CD4-positive, alpha-beta memory T cell (primary cell): ENCODE data around the gene PLCG2. TPM values are rescaled to one million over a fixed set of nuclear protein-coding genes. Genes with fewer than 3 reads are reported as not detected.

Experiments used
- CTCF ChIA-PET: fragments of 350-600 bp; sonication (Branson Sonifier 250); formaldehyde crosslinking; loops from one replicate; lab custom pipeline; 2021; ENCODE audit warnings: inconsistent platforms; ENCODE audit not compliant: partially characterized antibody; lab: Charles Lee
- POLR2A ChIA-PET: fragments of 350-600 bp; sonication (Branson Sonifier 250); formaldehyde crosslinking; loops from one replicate; lab custom pipeline; 2021; ENCODE audit not compliant: partially characterized antibody; lab: Charles Lee
- DNase-seq, 5 donors: peaks; one replicate each; pipeline versions ENCODE4 v3.0.0 to v3.0.0-alpha.2; 2020 to 2022; ENCODE audit warnings: mixed read lengths in 1 of 5
- H3K27ac ChIP-seq: one replicate; pipeline ENCODE4 v1.7.0; 2013; ENCODE audit warnings: low read depth, low read length
- H3K27me3 ChIP-seq: 2 replicates; pipeline ENCODE4 v1.7.0; 2013; ENCODE audit warnings: mild to moderate bottlenecking, low read length, moderate library complexity; ENCODE audit not compliant: insufficient read depth
- H3K36me3 ChIP-seq: 2 replicates; pipeline ENCODE4 v1.7.0; 2013; ENCODE audit warnings: mild to moderate bottlenecking, low read length, moderate library complexity; ENCODE audit not compliant: insufficient read depth
- H3K4me1 ChIP-seq: 2 replicates; pipeline ENCODE4 v1.7.0; 2013; ENCODE audit warnings: mild to moderate bottlenecking, low read length, moderate library complexity; ENCODE audit not compliant: insufficient read depth
- H3K4me3 ChIP-seq, 2 donors: one replicate each; pipeline ENCODE4 v1.7.0; 2013; ENCODE audit warnings: low read length in 2 of 2, mild to moderate bottlenecking in 1 of 2
- H3K9me3 ChIP-seq, 2 donors: one replicate each; pipeline ENCODE4 v1.7.0; 2013; ENCODE audit warnings: low read length in 2 of 2, control low read depth in 1 of 2; ENCODE audit not compliant: control insufficient read depth in 1 of 2
- H3K27ac Mint-ChIP-seq, 7 donors: one replicate each; pipeline ENCODE4 v1.8.0; 2020 to 2021; ENCODE audit warnings: mixed read lengths in 7 of 7, mild to moderate bottlenecking in 6 of 7, inconsistent platforms in 3 of 7, moderate library complexity in 3 of 7
- H3K27me3 Mint-ChIP-seq, 2 donors: one replicate each; pipeline ENCODE4 v1.8.0; 2020 to 2021; ENCODE audit warnings: mixed read lengths in 2 of 2
- H3K36me3 Mint-ChIP-seq, 2 donors: one replicate each; pipeline ENCODE4 v1.8.0; 2020 to 2021; ENCODE audit warnings: mixed read lengths in 2 of 2, inconsistent platforms in 1 of 2, mild to moderate bottlenecking in 1 of 2
- H3K4me1 Mint-ChIP-seq, 4 donors: one replicate each; pipeline ENCODE4 v1.8.0; 2020 to 2021; ENCODE audit warnings: mixed read lengths in 4 of 4, mild to moderate bottlenecking in 1 of 4
- H3K4me3 Mint-ChIP-seq, 8 donors: one replicate each; pipeline ENCODE4 v1.8.0; 2020 to 2021; ENCODE audit warnings: mixed read lengths in 8 of 8, mild to moderate bottlenecking in 7 of 8, moderate library complexity in 6 of 8, inconsistent platforms in 3 of 8
- H3K9me3 Mint-ChIP-seq, 8 donors: one replicate each; pipeline ENCODE4 v1.8.0; 2020 to 2021; ENCODE audit warnings: mixed read lengths in 8 of 8, mild to moderate bottlenecking in 5 of 8, inconsistent platforms in 3 of 8, moderate library complexity in 1 of 8
- intact Hi-C: fragments of 100-400 bp; cut with micrococcal nuclease; formaldehyde crosslinking; loops from one replicate; pipeline ENCODE4 v1.15.1; 2023
- polyA plus RNA-seq, 2 donors: library from polyadenylated mRNA; unstranded; fragments of 300-500 nt; fragmentation: Illumina TruSeq; gene quantifications; one replicate each; pipeline ENCODE4 v1.2.3, GENCODE V29; 2021
- total RNA-seq, 2 experiments: library from RNA; stranded (reverse); gene quantifications; one replicate each; pipeline ENCODE4 v1.2.3, GENCODE V29; 2021

The PLCG2 gene
- total and polyA plus RNA-seq, 4 experiments from 2014 or later, result 0.63 to 2.4 (median 2.1) TPM

DNA sequence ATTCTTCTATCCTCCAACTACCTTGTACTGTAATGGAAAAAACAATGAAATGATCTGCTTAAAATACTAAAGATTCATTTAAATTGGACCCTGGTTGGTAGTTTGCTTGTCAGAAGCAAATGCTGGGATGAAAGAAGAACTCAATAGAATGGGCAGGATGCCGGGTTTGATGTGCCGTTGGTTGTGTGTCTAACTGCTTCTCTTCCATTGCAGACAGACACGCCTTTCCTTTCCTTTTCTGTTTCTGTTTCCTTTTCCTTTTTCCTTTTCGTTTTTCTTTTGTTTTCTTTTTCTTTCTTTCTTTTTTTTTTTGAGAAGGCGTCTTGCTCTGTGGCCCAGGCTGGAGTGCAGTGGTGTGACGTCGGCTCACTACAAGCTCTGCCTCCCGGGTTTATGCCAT lies 64.6 kb downstream of the PLCG2 start:
- Histone ChIP-seq H3K4me3 (no peak overlapping the region), H3K27me3 (no peaks in the 10 kb centered on the region), H3K4me1 (no peaks in the 10 kb centered on the region), H3K27ac (no peak overlapping the region), H3K36me3 (no peaks in the 10 kb centered on the region), H3K9me3 (no peaks in the 10 kb centered on the region)
- Mint-ChIP-seq H3K4me3 (no peak overlapping the region), H3K9me3 (peaks cover 0 to 2% (median 0%) of the 10 kb centered on the region in 8 donors), H3K27ac (no peak overlapping the region), H3K4me1 (no peaks in the 10 kb centered on the region), H3K36me3 (no peaks in the 10 kb centered on the region), H3K27me3 (peaks cover 2 to 4% of the 10 kb centered on the region in 2 donors)
- CTCF ChIA-PET, result no interaction called here
- POLR2A ChIA-PET, result no interaction called here
- intact Hi-C loops, result no loop called here
- DNase-seq, result no peak

- no peaks in the 10 kb centered on the region for H3K4me1 ChIP-seq
- DNase-seq, result no peak
- no peak overlapping the region for H3K4me3 ChIP-seq
- no peaks in the 10 kb centered on the region for H3K27me3 ChIP-seq
- ChIA-PET CTCF (interaction anchor here (1.6 kb wide), 1 partner anchor 42 kb away, joined by 3 read pairs; no protein-coding TSS in a partner anchor), POLR2A (no interaction called here)
- no peaks in the 10 kb centered on the region for H3K4me1 Mint-ChIP-seq
- no peaks in the 10 kb centered on the region for H3K36me3 ChIP-seq
- H3K27ac Mint-ChIP-seq, result no peak overlapping the region
- H3K36me3 Mint-ChIP-seq, result no peaks in the 10 kb centered on the region
- H3K27ac ChIP-seq, result no peak overlapping the region
- peaks cover 2 to 4% of the 10 kb centered on the region in 2 donors for H3K27me3 Mint-ChIP-seq
- H3K9me3 Mint-ChIP-seq, result peaks cover 0 to 2% (median 0%) of the 10 kb centered on the region in 8 donors
- H3K4me3 Mint-ChIP-seq, result no peak overlapping the region
- intact Hi-C loops, result no loop called here
- H3K9me3 ChIP-seq, result no peaks in the 10 kb centered on the region
Measured at GRCh38 chr16:81846105-81846504, 67.0 kb downstream of the PLCG2 start.

- no peak for DNase-seq
- Mint-ChIP-seq H3K4me1 (no peaks in the 10 kb centered on the region), H3K4me3 (no peak overlapping the region), H3K9me3 (peaks cover 0 to 2% (median 0%) of the 10 kb centered on the region in 8 donors), H3K27me3 (peaks cover 0 to 4% of the 10 kb centered on the region in 2 donors), H3K36me3 (no peaks in the 10 kb centered on the region), H3K27ac (no peak overlapping the region)
- no peaks in the 10 kb centered on the region for H3K36me3 ChIP-seq
- ChIA-PET CTCF (no interaction called here), POLR2A (no interaction called here)
- H3K27me3 ChIP-seq, result no peaks in the 10 kb centered on the region
- intact Hi-C loops, result no loop called here
- no peaks in the 10 kb centered on the region for H3K4me1 ChIP-seq
- no peaks in the 10 kb centered on the region for H3K9me3 ChIP-seq
- H3K4me3 ChIP-seq, result no peak overlapping the region
- H3K27ac ChIP-seq, result no peak overlapping the region
Measured at GRCh38 chr16:81848306-81848853, 69.3 kb downstream of the PLCG2 start.

GRCh38 chr16:81850197-81850944 lies 71.3 kb downstream of the PLCG2 start:
- Histone ChIP-seq H3K4me3 (no peak overlapping the region), H3K27me3 (no peaks in the 10 kb centered on the region), H3K9me3 (no peaks in the 10 kb centered on the region), H3K4me1 (no peaks in the 10 kb centered on the region), H3K36me3 (no peaks in the 10 kb centered on the region), H3K27ac (no peak overlapping the region)
- intact Hi-C loops, result no loop called here
- Mint-ChIP-seq H3K27ac (no peak overlapping the region), H3K36me3 (no peaks in the 10 kb centered on the region), H3K27me3 (peaks cover under 1 to 4% of the 10 kb centered on the region in 2 donors), H3K4me1 (no peaks in the 10 kb centered on the region), H3K9me3 (no peaks in the 10 kb centered on the region), H3K4me3 (no peak overlapping the region)
- no peak for DNase-seq
- ChIA-PET POLR2A (no interaction called here), CTCF (no interaction called here)

DNA sequence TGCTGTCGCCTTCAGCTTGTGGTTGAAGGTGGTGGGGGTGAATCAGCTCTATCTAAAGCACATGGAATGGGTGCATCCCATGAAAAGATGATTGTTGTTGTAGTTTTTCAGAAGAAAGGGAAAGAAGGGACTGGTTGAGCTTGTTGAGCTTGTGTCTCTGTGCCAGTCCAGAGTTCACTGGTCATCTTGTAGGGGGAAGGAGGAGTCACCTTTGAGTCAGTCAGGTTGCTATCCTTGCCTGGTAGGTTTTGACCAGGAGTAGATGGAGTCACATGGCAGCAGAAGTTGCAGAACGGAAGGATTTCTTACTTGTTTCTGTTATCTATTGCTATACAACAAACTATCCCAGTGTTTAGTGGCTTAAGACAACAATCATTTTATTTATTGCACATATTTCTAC lies 73.3 kb downstream of the PLCG2 start:
- H3K9me3 Mint-ChIP-seq, result no peaks in the 10 kb centered on the region
- DNase-seq, result no peak
- ChIA-PET CTCF (no interaction called here), POLR2A (no interaction called here)
- intact Hi-C loops, result no loop called here
- H3K27me3 Mint-ChIP-seq, result peaks cover 3 to 4% of the 10 kb centered on the region in 2 donors
- H3K4me3 Mint-ChIP-seq, result no peak overlapping the region
- H3K4me3 ChIP-seq, result no peak overlapping the region
- no peak overlapping the region for H3K27ac ChIP-seq
- no peaks in the 10 kb centered on the region for H3K36me3 Mint-ChIP-seq
- no peaks in the 10 kb centered on the region for H3K4me1 Mint-ChIP-seq
- H3K27me3 ChIP-seq, result no peaks in the 10 kb centered on the region
- H3K36me3 ChIP-seq, result no peaks in the 10 kb centered on the region
- no peaks in the 10 kb centered on the region for H3K4me1 ChIP-seq
- no peak overlapping the region for H3K27ac Mint-ChIP-seq
- H3K9me3 ChIP-seq, result no peaks in the 10 kb centered on the region

DNA sequence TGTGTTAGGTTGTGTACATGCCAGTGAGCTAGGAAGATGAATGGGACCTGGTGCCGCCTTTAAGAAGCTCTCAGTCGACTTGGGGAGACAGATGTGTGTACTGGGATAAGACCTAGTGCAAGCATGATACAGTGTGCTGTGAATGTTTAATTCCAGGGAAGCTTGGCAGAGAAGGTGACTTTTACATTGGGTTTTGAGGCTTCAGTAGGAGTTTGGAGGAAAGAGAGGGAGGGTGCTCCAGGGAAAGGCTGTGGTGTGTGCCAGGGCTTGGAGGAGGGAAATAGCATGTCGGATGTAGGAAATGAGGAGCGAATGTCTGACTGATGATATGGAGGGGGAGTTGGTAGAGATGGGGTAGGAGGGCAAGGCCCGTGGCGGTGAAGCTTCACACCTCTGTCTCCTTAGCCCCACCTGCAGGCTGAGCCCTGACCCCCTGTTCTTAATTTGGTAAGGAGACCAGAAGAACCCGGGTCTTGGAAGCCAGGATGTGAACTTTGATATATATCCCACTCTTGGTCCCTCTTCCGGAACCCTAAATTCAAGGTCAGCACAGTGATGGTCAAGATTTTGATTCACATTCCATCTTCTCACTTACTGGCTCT lies 76.6 kb downstream of the PLCG2 start:
- ChIA-PET CTCF (interaction anchor here (0.9 kb wide), 1 partner anchor 30 kb away, joined by 3 read pairs; no protein-coding TSS in a partner anchor), POLR2A (no interaction called here)
- H3K36me3 Mint-ChIP-seq, result no peaks in the 10 kb centered on the region
- H3K4me3 Mint-ChIP-seq, result no peak overlapping the region
- Histone ChIP-seq H3K9me3 (no peaks in the 10 kb centered on the region), H3K27me3 (no peaks in the 10 kb centered on the region), H3K4me1 (no peaks in the 10 kb centered on the region), H3K27ac (no peak overlapping the region), H3K36me3 (no peaks in the 10 kb centered on the region), H3K4me3 (no peak overlapping the region)
- H3K27ac Mint-ChIP-seq, result no peak overlapping the region
- peaks cover 3% of the 10 kb centered on the region in 2 donors for H3K27me3 Mint-ChIP-seq
- H3K4me1 Mint-ChIP-seq, result no peaks in the 10 kb centered on the region
- H3K9me3 Mint-ChIP-seq, result no peaks in the 10 kb centered on the region
- DNase-seq, result no peak
- intact Hi-C loops, result no loop called here
